Measurements from ENCODE around the gene PSAP. TPM values are rescaled to one million over a fixed set of nuclear protein-coding genes. Genes with fewer than 3 reads are reported as not detected.
A peak's percentile ranks its signal among the peaks of the same experiment; 100 is the strongest.

Gene PSAP
- total RNA-seq, 2 donors from 2014 or later, result 1,144 to 1,344 TPM

DNA sequence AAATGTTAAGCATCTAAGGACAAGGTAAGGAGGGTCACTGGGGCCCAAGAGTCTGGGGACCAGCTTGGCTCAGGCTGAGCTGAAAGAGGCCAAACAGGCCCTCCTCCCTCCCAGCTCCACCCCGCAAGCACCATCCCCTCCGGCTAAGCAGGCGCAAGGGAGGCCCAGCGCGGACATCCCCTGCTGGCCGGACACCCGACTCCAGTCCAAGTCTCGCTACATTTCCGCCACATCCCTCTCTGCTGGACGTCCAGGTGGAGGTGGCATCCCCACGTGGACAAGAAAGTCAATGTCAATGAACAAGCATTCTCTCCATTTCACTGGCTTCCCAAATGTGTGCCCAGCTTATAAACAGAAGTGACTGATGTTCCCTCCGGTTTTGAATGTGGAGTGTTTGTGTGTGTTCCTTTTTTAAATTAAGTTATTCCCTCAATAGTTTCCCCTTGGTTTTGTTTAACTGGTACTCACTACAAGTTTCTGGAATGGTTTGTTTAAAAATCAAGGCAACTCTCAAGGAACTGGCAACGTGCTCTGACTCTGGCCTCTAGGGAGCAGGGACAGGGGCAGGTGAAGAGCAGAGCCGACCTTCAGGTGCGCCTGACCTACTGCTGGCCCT is 35.4 kb downstream of the PSAP start:
- Histone ChIP-seq H3K9me3 (no peaks in the 10 kb centered on the region), H3K36me3 (peaks cover 12 to 35% of the 10 kb centered on the region in 2 donors), H3K27ac (no peak overlapping the region), H3K4me3 (no peak overlapping the region), H3K4me1 (replicated peaks) (no peaks in the 10 kb centered on the region), H3K27me3 (replicated peaks; ENCODE audit: insufficient read depth) (no peaks in the 10 kb centered on the region)
- TF ChIP-seq CTCF (IDR thresholded peaks at IDR 0.05) (no peak), POLR2AphosphoS5 (IDR thresholded peaks at IDR 0.05) (no peak), POLR2A (IDR thresholded peaks at IDR 0.05) (no peak)
- WGBS, result 74% methylated on average over 15 of the region's 15 CpGs
- intact Hi-C loops (cut with DNase I), result loop anchor here (10.0 kb wide), 1 partner anchor 79 kb away; no protein-coding TSS in a partner anchor
- DNase-seq (ENCODE audit: low spot score), result no peak

DNA sequence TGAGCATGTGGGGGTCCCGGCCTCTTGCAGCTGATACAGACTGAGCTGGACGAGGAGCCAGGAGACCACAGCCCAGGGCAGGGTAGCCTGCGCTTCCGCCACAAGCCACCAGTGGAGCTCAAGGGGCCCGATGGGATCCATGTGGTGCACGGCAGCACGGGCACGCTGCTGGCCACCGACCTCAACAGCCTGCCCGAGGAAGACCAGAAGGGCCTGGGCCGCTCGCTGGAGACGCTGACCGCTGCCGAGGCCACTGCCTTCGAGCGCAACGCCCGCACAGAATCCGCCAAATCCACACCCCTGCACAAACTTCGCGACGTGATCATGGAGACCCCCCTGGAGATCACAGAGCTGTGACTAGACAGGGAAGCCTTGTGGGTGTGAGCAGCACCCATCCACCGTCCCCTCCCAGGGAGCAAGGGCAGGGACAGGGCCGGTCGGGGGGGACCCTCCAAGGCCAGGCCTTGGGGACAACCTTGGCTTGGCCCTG is 36.1 kb downstream of the PSAP start:
- H3K9me3 ChIP-seq, result no peaks in the 10 kb centered on the region

GRCh38 chr10:71812913-71813590 is 38.0 kb downstream of the PSAP start:
- Histone ChIP-seq H3K27me3 (replicated peaks; ENCODE audit: insufficient read depth) (no peaks in the 10 kb centered on the region), H3K27ac (no peak overlapping the region), H3K36me3 (peaks cover 0 to 17% of the 10 kb centered on the region in 2 donors), H3K9me3 (no peaks in the 10 kb centered on the region), H3K4me1 (replicated peaks) (no peaks in the 10 kb centered on the region), H3K4me3 (no peak overlapping the region)
- no peak for DNase-seq (ENCODE audit: low spot score)
- intact Hi-C loops (cut with DNase I), result loop anchor here (5.0 to 10.0 kb wide), 3 partner anchors 82 to 501 kb away; no protein-coding TSS in a partner anchor
- 75% methylated on average over 7 of the region's 11 CpGs for whole genome bisulfite sequencing
- no peak for TF ChIP-seq POLR2A (IDR thresholded peaks at IDR 0.05)
- TF ChIP-seq CTCF (IDR thresholded peaks at IDR 0.05), result no peak
- no peak for TF ChIP-seq POLR2AphosphoS5 (IDR thresholded peaks at IDR 0.05)

More for the DNA sequence above, 36.1 kb downstream of the PSAP start:
- Histone ChIP-seq H3K4me3 (no peak overlapping the region), H3K27ac (no peak overlapping the region), H3K27me3 (replicated peaks; ENCODE audit: insufficient read depth) (no peaks in the 10 kb centered on the region), H3K36me3 (peaks cover 6 to 30% of the 10 kb centered on the region in 2 donors), H3K4me1 (replicated peaks) (no peaks in the 10 kb centered on the region)
- WGBS, result 90% methylated on average over 22 of the region's 26 CpGs
- no peak for DNase-seq (ENCODE audit: low spot score)
- TF ChIP-seq POLR2AphosphoS5 (IDR thresholded peaks at IDR 0.05) (no peak), POLR2A (IDR thresholded peaks at IDR 0.05) (no peak), CTCF (IDR thresholded peaks at IDR 0.05) (no peak)
- intact Hi-C loops (cut with DNase I), result loop anchor here (5.0 to 10.0 kb wide), 3 partner anchors 80 to 503 kb away; no protein-coding TSS in a partner anchor

GRCh38 chr10:71812016-71812912 is 38.8 kb downstream of the PSAP start:
- intact Hi-C loops (cut with DNase I), result loop anchor here (5.0 to 10.0 kb wide), 3 partner anchors 83 to 500 kb away; no protein-coding TSS in a partner anchor
- Histone ChIP-seq H3K4me1 (replicated peaks) (no peaks in the 10 kb centered on the region), H3K27me3 (replicated peaks; ENCODE audit: insufficient read depth) (no peaks in the 10 kb centered on the region), H3K4me3 (no peak overlapping the region), H3K9me3 (no peaks in the 10 kb centered on the region), H3K36me3 (peaks cover 0 to 17% of the 10 kb centered on the region in 2 donors), H3K27ac (no peak overlapping the region)
- WGBS, result 37% methylated on average over 19 of the region's 22 CpGs
- peak; percentile 44 for DNase-seq (ENCODE audit: low spot score)
- TF ChIP-seq CTCF (IDR thresholded peaks at IDR 0.05) (peak; percentile 47 to 93 (median 86)), POLR2AphosphoS5 (IDR thresholded peaks at IDR 0.05) (no peak)

All from prostate gland (tissue), 2 donors.